ENCODE measurements around the gene ZNF460.

- no peak for TF ChIP-seq POLR2A (IDR thresholded peaks at IDR 0.05)
- TF ChIP-seq, protein P1, sequence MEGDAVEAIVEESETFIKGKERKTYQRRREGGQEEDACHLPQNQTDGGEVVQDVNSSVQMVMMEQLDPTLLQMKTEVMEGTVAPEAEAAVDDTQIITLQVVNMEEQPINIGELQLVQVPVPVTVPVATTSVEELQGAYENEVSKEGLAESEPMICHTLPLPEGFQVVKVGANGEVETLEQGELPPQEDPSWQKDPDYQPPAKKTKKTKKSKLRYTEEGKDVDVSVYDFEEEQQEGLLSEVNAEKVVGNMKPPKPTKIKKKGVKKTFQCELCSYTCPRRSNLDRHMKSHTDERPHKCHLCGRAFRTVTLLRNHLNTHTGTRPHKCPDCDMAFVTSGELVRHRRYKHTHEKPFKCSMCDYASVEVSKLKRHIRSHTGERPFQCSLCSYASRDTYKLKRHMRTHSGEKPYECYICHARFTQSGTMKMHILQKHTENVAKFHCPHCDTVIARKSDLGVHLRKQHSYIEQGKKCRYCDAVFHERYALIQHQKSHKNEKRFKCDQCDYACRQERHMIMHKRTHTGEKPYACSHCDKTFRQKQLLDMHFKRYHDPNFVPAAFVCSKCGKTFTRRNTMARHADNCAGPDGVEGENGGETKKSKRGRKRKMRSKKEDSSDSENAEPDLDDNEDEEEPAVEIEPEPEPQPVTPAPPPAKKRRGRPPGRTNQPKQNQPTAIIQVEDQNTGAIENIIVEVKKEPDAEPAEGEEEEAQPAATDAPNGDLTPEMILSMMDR (IDR thresholded peaks at IDR 0.05) = no peak
Measured at GRCh38 chr19:57314146-57314545, 33.9 kb downstream of the ZNF460 start.
